Osteocyte (in vitro differentiated cells): ENCODE results near the gene CCL25. TPM values are rescaled to one million over a fixed set of nuclear protein-coding genes. Genes with fewer than 3 reads are reported as not detected.

ENCODE experiments used
- DNase-seq: peaks from one replicate; pipeline ENCODE4 v3.0.0; 2021; ENCODE audit warnings: mixed read lengths; ENCODE audit not compliant: unreplicated experiment; ENCODE audit errors: extremely low spot score
- H3K27ac Mint-ChIP-seq: one replicate; pipeline ENCODE4 v1.8.0; 2021; ENCODE audit warnings: mild to moderate bottlenecking, mixed read lengths; ENCODE audit not compliant: unreplicated experiment
- H3K27me3 Mint-ChIP-seq: one replicate; pipeline ENCODE4 v1.8.0; 2021; ENCODE audit warnings: mixed read lengths; ENCODE audit not compliant: unreplicated experiment
- H3K36me3 Mint-ChIP-seq: one replicate; pipeline ENCODE4 v1.8.0; 2021; ENCODE audit warnings: mixed read lengths; ENCODE audit not compliant: unreplicated experiment
- H3K4me1 Mint-ChIP-seq: one replicate; pipeline ENCODE4 v1.8.0; 2021; ENCODE audit warnings: mixed read lengths; ENCODE audit not compliant: unreplicated experiment
- H3K4me3 Mint-ChIP-seq: one replicate; pipeline ENCODE4 v1.8.0; 2021; ENCODE audit warnings: mild to moderate bottlenecking, moderate library complexity, mixed read lengths; ENCODE audit not compliant: unreplicated experiment
- H3K9me3 Mint-ChIP-seq: one replicate; pipeline ENCODE4 v1.8.0; 2021; ENCODE audit warnings: mixed read lengths; ENCODE audit not compliant: unreplicated experiment
- CTCF ChIP-seq: fragments of 200-600 bp; sonication (generic); IDR thresholded peaks from 2 replicates; pipeline ENCODE4 v1.5.0; 2021; ENCODE audit warnings: antibody characterized with exemption, mild to moderate bottlenecking, moderate library complexity
- total RNA-seq: library from RNA; stranded (reverse); gene quantifications from 2 replicates; pipeline ENCODE4 v1.2.1, GENCODE V29; 2021

CCL25 gene
- total RNA-seq, 1 donor from 2014 or later: not detected

GRCh38 chr19:8085598-8086408 is 33.2 kb downstream of the CCL25 start:
- Mint-ChIP-seq H3K4me1 (peaks cover 4% of the 10 kb centered on the region), H3K4me3 (no peak overlapping the region), H3K27ac (no peak overlapping the region), H3K36me3 (no peaks in the 10 kb centered on the region), H3K9me3 (no peaks in the 10 kb centered on the region), H3K27me3 (peaks cover 2% of the 10 kb centered on the region)
- no peak for TF ChIP-seq CTCF
- no peak for DNase-seq

- H3K4me3 Mint-ChIP-seq: no peak overlapping the region
- no peaks in the 10 kb centered on the region for H3K9me3 Mint-ChIP-seq
- no peak overlapping the region for H3K27ac Mint-ChIP-seq
- H3K36me3 Mint-ChIP-seq: no peaks in the 10 kb centered on the region
- no peak for DNase-seq
- H3K4me1 Mint-ChIP-seq: peaks cover 4% of the 10 kb centered on the region
- H3K27me3 Mint-ChIP-seq: peaks cover 2% of the 10 kb centered on the region
- TF ChIP-seq CTCF: no peak
Measured at GRCh38 chr19:8086849-8087248, 34.3 kb downstream of the CCL25 start.

- no peak overlapping the region for H3K4me3 Mint-ChIP-seq
- TF ChIP-seq CTCF: no peak
- H3K4me1 Mint-ChIP-seq: peaks cover 4% of the 10 kb centered on the region
- no peak for DNase-seq
- H3K27ac Mint-ChIP-seq: no peak overlapping the region
- H3K9me3 Mint-ChIP-seq: no peaks in the 10 kb centered on the region
- H3K36me3 Mint-ChIP-seq: no peaks in the 10 kb centered on the region
- H3K27me3 Mint-ChIP-seq: peaks cover 2% of the 10 kb centered on the region
Measured at GRCh38 chr19:8087876-8088275, 35.3 kb downstream of the CCL25 start.

- Mint-ChIP-seq H3K4me1 (peaks cover 4% of the 10 kb centered on the region), H3K36me3 (no peaks in the 10 kb centered on the region)
- no peak for TF ChIP-seq CTCF
Measured at GRCh38 chr19:8088752-8089663, 36.4 kb downstream of the CCL25 start.

More at GRCh38 chr19:8088752-8089663, 36.4 kb downstream of the CCL25 start:
- Mint-ChIP-seq H3K27me3 (peaks cover 2% of the 10 kb centered on the region), H3K9me3 (no peaks in the 10 kb centered on the region), H3K4me3 (no peak overlapping the region), H3K27ac (no peak overlapping the region)
- DNase-seq: no peak
